GM12878 (cell line): ENCODE results near the gene NPHS1. TPM values are rescaled to one million over a fixed set of nuclear protein-coding genes. Genes with fewer than 3 reads are reported as not detected.

Experiments
- BACH1 ChIP-seq: fragments of 450-650 bp; IDR thresholded peaks from 2 replicates; pipeline ENCODE4 v1.6.1; 2017; ENCODE audit warnings: mild to moderate bottlenecking, borderline replicate concordance
- CEBPB ChIP-seq, 2 experiments: fragments of 150-350 bp in 1 of 2; IDR thresholded peaks; 2 replicates each; pipeline ENCODE4 v1.6.1; 2012 to 2014; ENCODE audit warnings: low read depth in 2 of 2, low read length in 2 of 2, borderline replicate concordance in 1 of 2, inconsistent platforms in 1 of 2
- HDGF ChIP-seq: fragments of 450-650 bp; IDR thresholded peaks from 2 replicates; pipeline ENCODE4 v1.6.1; 2016; ENCODE audit warnings: antibody characterized with exemption
- IRF4 ChIP-seq: IDR thresholded peaks from 2 replicates; pipeline ENCODE4 v1.6.1; 2011; ENCODE audit warnings: low read depth, low read length
- JUNB ChIP-seq: IDR thresholded peaks from 2 replicates; pipeline ENCODE4 v1.6.1; 2016; ENCODE audit warnings: antibody characterized with exemption, mild to moderate bottlenecking
- LARP7 ChIP-seq: fragments of 450-650 bp; IDR thresholded peaks from 2 replicates; pipeline ENCODE4 v1.6.1; 2017; ENCODE audit warnings: mild to moderate bottlenecking
- NBN ChIP-seq: fragments of 450-650 bp; IDR thresholded peaks from 2 replicates; pipeline ENCODE4 v1.6.1; 2016
- POLR2A ChIP-seq: IDR thresholded peaks from 2 replicates; pipeline ENCODE4 v1.6.1; 2011; ENCODE audit warnings: low read depth, mild to moderate bottlenecking, low read length
- SIN3A ChIP-seq: IDR thresholded peaks from 2 replicates; pipeline ENCODE4 v1.6.1; 2012; ENCODE audit warnings: low read depth, low read length, improper control_type of control experiment
- SMARCA5 ChIP-seq: fragments of 450-650 bp; IDR thresholded peaks from 2 replicates; pipeline ENCODE4 v1.6.1; 2017; ENCODE audit warnings: mild to moderate bottlenecking
- SREBF1 ChIP-seq: IDR thresholded peaks from 2 replicates; pipeline ENCODE4 v1.6.1; 2012; ENCODE audit warnings: mild to moderate bottlenecking, low read length
- TBL1XR1 ChIP-seq: IDR thresholded peaks from 2 replicates; pipeline ENCODE4 v1.6.1; 2012; ENCODE audit warnings: low read depth, low read length, improper control_type of control experiment
- TCF12 ChIP-seq: IDR thresholded peaks from 2 replicates; pipeline ENCODE4 v1.6.1; 2011; ENCODE audit warnings: low read depth, mild to moderate bottlenecking, low read length
- WRNIP1 ChIP-seq: IDR thresholded peaks from 2 replicates; pipeline ENCODE4 v1.6.1; 2011; ENCODE audit warnings: low read depth, low read length, improper control_type of control experiment, borderline replicate concordance
- YBX1 ChIP-seq: fragments of 450-650 bp; IDR thresholded peaks from 2 replicates; pipeline ENCODE4 v1.6.1; 2016; ENCODE audit warnings: antibody characterized with exemption
- YY1 ChIP-seq: IDR thresholded peaks from 2 replicates; pipeline ENCODE4 v1.6.1; 2011; ENCODE audit warnings: low read depth, mild to moderate bottlenecking, low read length
- ZNF274 ChIP-seq: IDR thresholded peaks from one replicate; pipeline ENCODE4 v1.8.0; 2011; ENCODE audit not compliant: insufficient read length, insufficient read depth
- ZNF384 ChIP-seq: IDR thresholded peaks from 2 replicates; pipeline ENCODE4 v1.6.1; 2012; ENCODE audit warnings: low read depth, mild to moderate bottlenecking, low read length, improper control_type of control experiment, borderline replicate concordance
- ZNF622 ChIP-seq: fragments of 450-650 bp; IDR thresholded peaks from 2 replicates; pipeline ENCODE4 v1.6.1; 2017; ENCODE audit warnings: mild to moderate bottlenecking, inconsistent platforms
- polyA plus RNA-seq, 11 experiments: library from polyadenylated mRNA; depleted of rRNA in 4 of 11; unstranded in 6 of 11; stranded (reverse) in 5 of 11; fragments of >200 nt; fragmentation: Nextera tagmentation in 4 of 11; fragmentation: Illumina TruSeq in 1 of 11; extraction: Ambion mirVana in 4 of 11; extraction: Trizol in 1 of 11; gene quantifications; 1 replicate in 1 of 11; 2 replicates in 10 of 11; pipeline versions ENCODE4 v1.2.1 to v1.2.3, GENCODE V29; 2011 to 2016; ENCODE audit warnings: inconsistent platforms in 2 of 11, missing spikeins in 2 of 11, low read depth in 1 of 11
- total RNA-seq, 4 experiments: library from RNA; depleted of rRNA in 3 of 4; stranded (reverse); fragments of >200 nt in 3 of 4; fragmentation: Illumina TruSeq in 1 of 4; extraction: Trizol in 1 of 4; gene quantifications; 2 replicates each; pipeline versions ENCODE4 v1.2.1 to v1.2.3, GENCODE V29; 2013 to 2021
- TF ChIP-seq, protein P1 (sequence below): fragments of 150-350 bp; IDR thresholded peaks from 2 replicates; pipeline ENCODE4 v1.6.1; 2016; ENCODE audit warnings: low read depth, low read length
- TF ChIP-seq, protein P2 (sequence below): fragments of 450-650 bp; conservative IDR thresholded peaks from 2 replicates; pipeline ENCODE4 v1.6.1; 2017; ENCODE audit warnings: mild to moderate bottlenecking, moderate library complexity
- TF ChIP-seq, protein P3 (sequence below): IDR thresholded peaks from 2 replicates; pipeline ENCODE4 v1.6.1; 2011; ENCODE audit warnings: mild to moderate bottlenecking, low read depth, low read length, moderate library complexity; ENCODE audit not compliant: insufficient replicate concordance
- TF ChIP-seq, protein P4 (sequence below): fragments of 450-650 bp; IDR thresholded peaks from 2 replicates; pipeline ENCODE4 v1.6.1; 2017; ENCODE audit warnings: mild to moderate bottlenecking, moderate library complexity

The NPHS1 gene
- total and polyA plus RNA-seq, 10 of the 15 experiments (the other 5 are each of a cell fraction or from before 2014, with no cell fraction given), result not detected

DNA sequence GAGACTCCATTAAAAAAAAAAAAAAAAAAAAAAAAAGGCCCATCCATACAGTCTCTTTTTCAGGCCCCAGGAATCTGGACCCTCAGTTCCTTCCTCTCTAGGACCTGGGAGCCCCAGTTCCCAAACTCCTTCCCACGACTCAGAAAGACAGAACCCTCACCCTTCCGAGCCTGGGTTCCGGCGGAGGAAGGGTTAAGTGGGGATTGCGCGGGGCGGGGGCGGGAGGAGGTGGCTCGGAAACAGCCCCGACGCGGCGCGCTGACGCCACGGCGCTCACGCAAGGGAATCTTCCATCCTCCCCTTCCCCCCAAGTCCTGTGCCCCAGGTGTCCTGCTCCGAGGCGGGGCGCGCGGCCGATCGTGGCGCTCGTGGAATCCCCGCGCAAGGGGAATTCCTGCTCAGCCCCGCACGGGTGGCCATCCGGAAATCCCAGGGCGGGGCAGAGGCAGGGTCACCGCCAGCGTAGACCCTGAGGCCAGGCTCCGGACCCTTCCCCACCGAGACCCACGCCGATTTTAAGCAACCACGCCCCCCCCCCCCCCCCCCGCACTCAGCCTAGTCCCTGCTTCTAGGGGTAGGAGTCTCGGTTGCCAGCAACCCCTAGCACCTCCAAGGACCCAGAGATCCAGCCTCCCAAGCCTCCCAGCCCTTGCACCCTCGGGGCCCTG, 47.4 kb upstream of the NPHS1 start (continued):
- TF ChIP-seq SIN3A (no peak), YY1 (peak; percentile 17; the same call in 1 of the 2 replicates), LARP7 (peak; percentile 21; the same call in 1 of the 2 replicates), CEBPB (IDR thresholded peaks at IDR 0.05; ENCODE audit: borderline replicate concordance in 1 of 2, low read depth in 2 of 2, low read length in 2 of 2) (no peak), ZNF274 (no peak), NBN (peak; percentile 69), ZNF622 (no peak), SREBF1 (no peak), SMARCA5 (no peak), HDGF (0 out of 2 replicates have a peak, but pooled peaks have one; percentile 36), BACH1 (peak; percentile 98), WRNIP1 (no peak), POLR2A (peak; percentile 38; the same call in 1 of the 2 replicates), YBX1 (0 out of 2 replicates have a peak, but pooled peaks have one; percentile 26), TBL1XR1 (peak; percentile 95), ZNF384 (peak; percentile 82), TCF12 (peak; percentile 96), IRF4 (no peak), JUNB (no peak)
- TF ChIP-seq, protein P1, sequence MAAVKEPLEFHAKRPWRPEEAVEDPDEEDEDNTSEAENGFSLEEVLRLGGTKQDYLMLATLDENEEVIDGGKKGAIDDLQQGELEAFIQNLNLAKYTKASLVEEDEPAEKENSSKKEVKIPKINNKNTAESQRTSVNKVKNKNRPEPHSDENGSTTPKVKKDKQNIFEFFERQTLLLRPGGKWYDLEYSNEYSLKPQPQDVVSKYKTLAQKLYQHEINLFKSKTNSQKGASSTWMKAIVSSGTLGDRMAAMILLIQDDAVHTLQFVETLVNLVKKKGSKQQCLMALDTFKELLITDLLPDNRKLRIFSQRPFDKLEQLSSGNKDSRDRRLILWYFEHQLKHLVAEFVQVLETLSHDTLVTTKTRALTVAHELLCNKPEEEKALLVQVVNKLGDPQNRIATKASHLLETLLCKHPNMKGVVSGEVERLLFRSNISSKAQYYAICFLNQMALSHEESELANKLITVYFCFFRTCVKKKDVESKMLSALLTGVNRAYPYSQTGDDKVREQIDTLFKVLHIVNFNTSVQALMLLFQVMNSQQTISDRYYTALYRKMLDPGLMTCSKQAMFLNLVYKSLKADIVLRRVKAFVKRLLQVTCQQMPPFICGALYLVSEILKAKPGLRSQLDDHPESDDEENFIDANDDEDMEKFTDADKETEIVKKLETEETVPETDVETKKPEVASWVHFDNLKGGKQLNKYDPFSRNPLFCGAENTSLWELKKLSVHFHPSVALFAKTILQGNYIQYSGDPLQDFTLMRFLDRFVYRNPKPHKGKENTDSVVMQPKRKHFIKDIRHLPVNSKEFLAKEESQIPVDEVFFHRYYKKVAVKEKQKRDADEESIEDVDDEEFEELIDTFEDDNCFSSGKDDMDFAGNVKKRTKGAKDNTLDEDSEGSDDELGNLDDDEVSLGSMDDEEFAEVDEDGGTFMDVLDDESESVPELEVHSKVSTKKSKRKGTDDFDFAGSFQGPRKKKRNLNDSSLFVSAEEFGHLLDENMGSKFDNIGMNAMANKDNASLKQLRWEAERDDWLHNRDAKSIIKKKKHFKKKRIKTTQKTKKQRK, result no peak
- TF ChIP-seq, protein P2, sequence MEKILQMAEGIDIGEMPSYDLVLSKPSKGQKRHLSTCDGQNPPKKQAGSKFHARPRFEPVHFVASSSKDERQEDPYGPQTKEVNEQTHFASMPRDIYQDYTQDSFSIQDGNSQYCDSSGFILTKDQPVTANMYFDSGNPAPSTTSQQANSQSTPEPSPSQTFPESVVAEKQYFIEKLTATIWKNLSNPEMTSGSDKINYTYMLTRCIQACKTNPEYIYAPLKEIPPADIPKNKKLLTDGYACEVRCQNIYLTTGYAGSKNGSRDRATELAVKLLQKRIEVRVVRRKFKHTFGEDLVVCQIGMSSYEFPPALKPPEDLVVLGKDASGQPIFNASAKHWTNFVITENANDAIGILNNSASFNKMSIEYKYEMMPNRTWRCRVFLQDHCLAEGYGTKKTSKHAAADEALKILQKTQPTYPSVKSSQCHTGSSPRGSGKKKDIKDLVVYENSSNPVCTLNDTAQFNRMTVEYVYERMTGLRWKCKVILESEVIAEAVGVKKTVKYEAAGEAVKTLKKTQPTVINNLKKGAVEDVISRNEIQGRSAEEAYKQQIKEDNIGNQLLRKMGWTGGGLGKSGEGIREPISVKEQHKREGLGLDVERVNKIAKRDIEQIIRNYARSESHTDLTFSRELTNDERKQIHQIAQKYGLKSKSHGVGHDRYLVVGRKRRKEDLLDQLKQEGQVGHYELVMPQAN, result no peak; the same call in none of the 2 replicates
- TF ChIP-seq, protein P3, sequence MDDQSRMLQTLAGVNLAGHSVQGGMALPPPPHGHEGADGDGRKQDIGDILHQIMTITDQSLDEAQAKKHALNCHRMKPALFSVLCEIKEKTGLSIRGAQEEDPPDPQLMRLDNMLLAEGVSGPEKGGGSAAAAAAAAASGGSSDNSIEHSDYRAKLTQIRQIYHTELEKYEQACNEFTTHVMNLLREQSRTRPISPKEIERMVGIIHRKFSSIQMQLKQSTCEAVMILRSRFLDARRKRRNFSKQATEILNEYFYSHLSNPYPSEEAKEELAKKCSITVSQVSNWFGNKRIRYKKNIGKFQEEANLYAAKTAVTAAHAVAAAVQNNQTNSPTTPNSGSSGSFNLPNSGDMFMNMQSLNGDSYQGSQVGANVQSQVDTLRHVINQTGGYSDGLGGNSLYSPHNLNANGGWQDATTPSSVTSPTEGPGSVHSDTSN, result peak; percentile 1
- TF ChIP-seq, protein P4, sequence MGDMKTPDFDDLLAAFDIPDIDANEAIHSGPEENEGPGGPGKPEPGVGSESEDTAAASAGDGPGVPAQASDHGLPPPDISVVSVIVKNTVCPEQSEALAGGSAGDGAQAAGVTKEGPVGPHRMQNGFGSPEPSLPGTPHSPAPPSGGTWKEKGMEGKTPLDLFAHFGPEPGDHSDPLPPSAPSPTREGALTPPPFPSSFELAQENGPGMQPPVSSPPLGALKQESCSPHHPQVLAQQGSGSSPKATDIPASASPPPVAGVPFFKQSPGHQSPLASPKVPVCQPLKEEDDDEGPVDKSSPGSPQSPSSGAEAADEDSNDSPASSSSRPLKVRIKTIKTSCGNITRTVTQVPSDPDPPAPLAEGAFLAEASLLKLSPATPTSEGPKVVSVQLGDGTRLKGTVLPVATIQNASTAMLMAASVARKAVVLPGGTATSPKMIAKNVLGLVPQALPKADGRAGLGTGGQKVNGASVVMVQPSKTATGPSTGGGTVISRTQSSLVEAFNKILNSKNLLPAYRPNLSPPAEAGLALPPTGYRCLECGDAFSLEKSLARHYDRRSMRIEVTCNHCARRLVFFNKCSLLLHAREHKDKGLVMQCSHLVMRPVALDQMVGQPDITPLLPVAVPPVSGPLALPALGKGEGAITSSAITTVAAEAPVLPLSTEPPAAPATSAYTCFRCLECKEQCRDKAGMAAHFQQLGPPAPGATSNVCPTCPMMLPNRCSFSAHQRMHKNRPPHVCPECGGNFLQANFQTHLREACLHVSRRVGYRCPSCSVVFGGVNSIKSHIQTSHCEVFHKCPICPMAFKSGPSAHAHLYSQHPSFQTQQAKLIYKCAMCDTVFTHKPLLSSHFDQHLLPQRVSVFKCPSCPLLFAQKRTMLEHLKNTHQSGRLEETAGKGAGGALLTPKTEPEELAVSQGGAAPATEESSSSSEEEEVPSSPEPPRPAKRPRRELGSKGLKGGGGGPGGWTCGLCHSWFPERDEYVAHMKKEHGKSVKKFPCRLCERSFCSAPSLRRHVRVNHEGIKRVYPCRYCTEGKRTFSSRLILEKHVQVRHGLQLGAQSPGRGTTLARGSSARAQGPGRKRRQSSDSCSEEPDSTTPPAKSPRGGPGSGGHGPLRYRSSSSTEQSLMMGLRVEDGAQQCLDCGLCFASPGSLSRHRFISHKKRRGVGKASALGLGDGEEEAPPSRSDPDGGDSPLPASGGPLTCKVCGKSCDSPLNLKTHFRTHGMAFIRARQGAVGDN, result peak; percentile 54
